OCI-LY7 (cell line): ENCODE data around the gene WFS1. TPM values are rescaled to one million over a fixed set of nuclear protein-coding genes. Genes with fewer than 3 reads are reported as not detected.

ENCODE experiments used
- BruUV-seq: library from RNA; stranded (reverse); fragments of 400-500 nt; replicated peaks from 2 replicates; lab custom pipeline; 2021; lab: Mats Ljungman, UMichigan
- CTCF ChIA-PET: fragments of 300-600 bp; sonication (Branson Sonifier 250); formaldehyde crosslinking; loops from one replicate; lab custom pipeline; 2022; ENCODE audit warnings: antibody characterized with exemption; ENCODE audit not compliant: unreplicated experiment; lab: Charles Lee
- POLR2A ChIA-PET: fragments of 300-600 bp; sonication (Branson Sonifier 250); formaldehyde crosslinking; loops from one replicate; lab custom pipeline; 2022; ENCODE audit warnings: antibody characterized with exemption; lab: Charles Lee
- DNase-seq: peaks from one replicate; pipeline ENCODE4 v3.0.0-alpha.2; 2015; ENCODE audit warnings: low spot score
- H2AFZ ChIP-seq: fragments of 200-600 bp; sonication (generic), shearing (Covaris generic); 2 replicates; pipeline ENCODE4 v1.6.1; 2014; ENCODE audit warnings: mild to moderate bottlenecking, antibody characterized with exemption, low read length, moderate library complexity
- H3K27ac ChIP-seq: fragments of 200-600 bp; sonication (generic); 2 replicates; pipeline ENCODE4 v1.5.1; 2014; ENCODE audit warnings: mixed run types, low read depth, mild to moderate bottlenecking, moderate library complexity, low read length, inconsistent platforms; ENCODE audit not compliant: poor library complexity, severe bottlenecking
- H3K36me3 ChIP-seq: fragments of 200-600 bp; sonication (generic); 2 replicates; pipeline ENCODE4 v1.6.1; 2014; ENCODE audit warnings: mild to moderate bottlenecking, antibody characterized with exemption, low read length, moderate library complexity, mixed read lengths; ENCODE audit not compliant: insufficient read depth
- H3K4me1 ChIP-seq: fragments of 200-600 bp; sonication (generic); 2 replicates; pipeline ENCODE4 v1.5.1; 2014; ENCODE audit warnings: mild to moderate bottlenecking, low read length; ENCODE audit not compliant: insufficient read depth, poor library complexity, severe bottlenecking
- H3K4me2 ChIP-seq: fragments of 200-600 bp; sonication (generic); 2 replicates; pipeline ENCODE4 v1.6.1; 2014; ENCODE audit warnings: mild to moderate bottlenecking, low read length
- H3K4me3 ChIP-seq: fragments of 200-600 bp; sonication (generic); 2 replicates; pipeline ENCODE4 v1.5.1; 2014; ENCODE audit warnings: mild to moderate bottlenecking, low read depth, low read length; ENCODE audit not compliant: poor library complexity, severe bottlenecking
- H3K79me2 ChIP-seq: fragments of 200-600 bp; sonication (generic); 2 replicates; pipeline ENCODE4 v1.6.1; 2016; ENCODE audit warnings: low read depth, mild to moderate bottlenecking, low read length, moderate library complexity, mixed read lengths; ENCODE audit not compliant: insufficient read depth
- H3K9me2 ChIP-seq: fragments of 200-600 bp; sonication (generic); 2 replicates; pipeline ENCODE4 v1.6.1; 2016; ENCODE audit warnings: mild to moderate bottlenecking, low read length, mixed read lengths; ENCODE audit not compliant: insufficient read depth
- H3K9me3 ChIP-seq: fragments of 200-600 bp; sonication (generic); 2 replicates; pipeline ENCODE4 v1.6.1; 2014; ENCODE audit warnings: mild to moderate bottlenecking, mixed run types, low read length, mixed read lengths
- H4K20me1 ChIP-seq: fragments of 200-600 bp; sonication (generic); 2 replicates; pipeline ENCODE4 v1.6.1; 2014; ENCODE audit warnings: mild to moderate bottlenecking, antibody characterized with exemption, low read length, moderate library complexity, mixed read lengths; ENCODE audit not compliant: insufficient read depth
- CTCF ChIP-seq: fragments of 200-600 bp; sonication (generic); conservative IDR thresholded peaks from 2 replicates; pipeline ENCODE4 v1.5.1; 2014; ENCODE audit warnings: mild to moderate bottlenecking, antibody characterized with exemption, low read length, moderate library complexity, mixed read lengths
- EZH2phosphoT487 ChIP-seq: fragments of 200-600 bp; sonication (generic); IDR thresholded peaks from 2 replicates; pipeline ENCODE4 v1.6.1; 2018; ENCODE audit warnings: low read depth, borderline replicate concordance, mild to moderate bottlenecking, mixed run types, antibody characterized with exemption, low read length, moderate library complexity, mixed read lengths
- intact Hi-C: fragments of 100-400 bp; cut with micrococcal nuclease; formaldehyde crosslinking; loops from one replicate; pipeline ENCODE4 v1.10.0; 2022; ENCODE audit not compliant: unreplicated experiment
- total RNA-seq, 2 experiments: library from RNA; depleted of rRNA in 1 of 2; stranded (reverse); fragments of >200 nt in 1 of 2; shearing (Covaris generic) in 1 of 2; gene quantifications; 2 replicates each; pipeline ENCODE4 v1.2.3, GENCODE V29; 2014 to 2022

The WFS1 gene
- total RNA-seq, 2 experiments from 2014 or later = 6.1 to 14.5 TPM

- CTCF ChIA-PET = no interaction called here
- H4K20me1 ChIP-seq = no peaks in the 10 kb centered on the region
- no TSS peak for BruUV-seq
- no peak overlapping the region for H3K4me2 ChIP-seq
- no peak overlapping the region for H2AFZ ChIP-seq
- H3K4me3 ChIP-seq = no peak overlapping the region
- H3K27ac ChIP-seq = no peak overlapping the region
- H3K9me2 ChIP-seq = no peaks in the 10 kb centered on the region
- intact Hi-C loops = no loop called here
- no peaks in the 10 kb centered on the region for H3K9me3 ChIP-seq
- no peaks in the 10 kb centered on the region for H3K79me2 ChIP-seq
- DNase-seq = no peak
- H3K36me3 ChIP-seq = no peaks in the 10 kb centered on the region
- TF ChIP-seq EZH2phosphoT487 (no peak), CTCF (no peak)
- no peaks in the 10 kb centered on the region for H3K4me1 ChIP-seq
- POLR2A ChIA-PET = no interaction called here
Observed at GRCh38 chr4:6299875-6300274, 30.2 kb downstream of the WFS1 start.

DNA sequence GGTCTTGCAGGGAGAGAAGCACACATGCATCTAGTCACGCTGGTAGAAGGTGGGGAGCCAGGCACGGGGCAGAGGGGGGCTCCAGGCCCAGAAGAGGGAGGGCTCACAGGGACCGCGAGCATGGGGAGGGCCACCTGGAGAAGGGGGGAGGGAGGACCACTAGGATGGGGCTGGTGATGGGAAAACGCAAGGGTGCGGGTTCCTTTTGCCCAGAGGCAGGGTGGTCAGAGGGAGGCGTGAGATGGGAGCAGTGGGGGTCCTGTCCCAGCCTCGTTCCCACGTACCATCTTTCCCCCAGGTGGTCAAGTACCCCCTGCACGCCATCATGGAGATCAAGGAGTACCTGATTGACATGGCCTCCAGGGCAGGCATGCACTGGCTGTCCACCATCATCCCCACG is 30.7 kb downstream of the WFS1 start:
- Histone ChIP-seq H2AFZ (no peak overlapping the region), H4K20me1 (no peaks in the 10 kb centered on the region), H3K4me2 (no peak overlapping the region), H3K4me3 (no peak overlapping the region), H3K36me3 (no peaks in the 10 kb centered on the region), H3K27ac (no peak overlapping the region), H3K9me2 (no peaks in the 10 kb centered on the region), H3K4me1 (no peaks in the 10 kb centered on the region), H3K9me3 (no peaks in the 10 kb centered on the region), H3K79me2 (no peaks in the 10 kb centered on the region)
- ChIA-PET POLR2A (no interaction called here), CTCF (no interaction called here)
- TF ChIP-seq EZH2phosphoT487 (no peak), CTCF (no peak)
- no peak for DNase-seq
- no TSS peak for BruUV-seq
- intact Hi-C loops = no loop called here

GRCh38 chr4:6301051-6301731 is 31.5 kb downstream of the WFS1 start:
- Histone ChIP-seq H3K4me3 (no peak overlapping the region), H3K4me1 (no peaks in the 10 kb centered on the region), H3K9me2 (no peaks in the 10 kb centered on the region), H3K79me2 (no peaks in the 10 kb centered on the region), H3K36me3 (no peaks in the 10 kb centered on the region), H3K27ac (no peak overlapping the region), H3K9me3 (no peaks in the 10 kb centered on the region), H4K20me1 (no peaks in the 10 kb centered on the region), H3K4me2 (no peak overlapping the region), H2AFZ (no peak overlapping the region)
- BruUV-seq = no TSS peak
- intact Hi-C loops = no loop called here
- ChIA-PET POLR2A (no interaction called here), CTCF (no interaction called here)
- TF ChIP-seq EZH2phosphoT487 (no peak), CTCF (no peak)
- no peak for DNase-seq
